ENCODE results near the gene CAMK2N1. TPM values are rescaled to one million over a fixed set of nuclear protein-coding genes. Genes with fewer than 3 reads are reported as not detected.

The CAMK2N1 gene
- total RNA-seq, 4 donors from 2014 or later = 3.2 to 12.2 (median 8.1) TPM

GRCh38 chr1:20462397-20462796 is 23.6 kb downstream of the CAMK2N1 start:
- no peak overlapping the region for H3K4me3 ChIP-seq (replicated peaks in 1 of 3)
- no peak overlapping the region for H3K27ac ChIP-seq
- intact Hi-C loops (cut with DNase I) = no loop called here
- no peak for TF ChIP-seq CTCF (IDR thresholded peaks at IDR 0.05)
- no peak for TF ChIP-seq POLR2A (IDR thresholded peaks at IDR 0.05)
- DNase-seq = no peak
- WGBS, 2 donors = 82 to 87% methylated on average over 2 to 3 of the region's 3 CpGs
- H3K36me3 ChIP-seq = no peaks in the 10 kb centered on the region
- H3K9me3 ChIP-seq = no peaks in the 10 kb centered on the region
- H3K27me3 ChIP-seq = no peaks in the 10 kb centered on the region
- no peaks in the 10 kb centered on the region for H3K4me1 ChIP-seq

GRCh38 chr1:20458717-20459116 is 27.3 kb downstream of the CAMK2N1 start:
- WGBS, 2 donors = 85 to 93% methylated on average over 2 of the region's 2 CpGs
- Histone ChIP-seq H3K4me3 (replicated peaks in 1 of 3) (no peak overlapping the region), H3K9me3 (no peaks in the 10 kb centered on the region), H3K4me1 (no peaks in the 10 kb centered on the region), H3K27ac (no peak overlapping the region), H3K27me3 (no peaks in the 10 kb centered on the region), H3K36me3 (no peaks in the 10 kb centered on the region)
- no peak for DNase-seq
- intact Hi-C loops (cut with DNase I) = no loop called here
- TF ChIP-seq CTCF (IDR thresholded peaks at IDR 0.05) = no peak
- TF ChIP-seq POLR2A (IDR thresholded peaks at IDR 0.05) = no peak

GRCh38 chr1:20454004-20454403 is 32.0 kb downstream of the CAMK2N1 start:
- DNase-seq = no peak
- H3K36me3 ChIP-seq = no peaks in the 10 kb centered on the region
- 93 to 94% methylated on average over 4 of the region's 4 CpGs for WGBS, 2 donors
- H3K4me3 ChIP-seq (replicated peaks in 1 of 3) = no peak overlapping the region
- no peaks in the 10 kb centered on the region for H3K9me3 ChIP-seq
- intact Hi-C loops (cut with DNase I) = no loop called here
- H3K4me1 ChIP-seq = no peaks in the 10 kb centered on the region
- no peaks in the 10 kb centered on the region for H3K27me3 ChIP-seq
- no peak overlapping the region for H3K27ac ChIP-seq
- TF ChIP-seq POLR2A (IDR thresholded peaks at IDR 0.05) = no peak
- TF ChIP-seq CTCF (IDR thresholded peaks at IDR 0.05) = no peak

GRCh38 chr1:20449735-20450311 is 36.2 kb downstream of the CAMK2N1 start:
- H3K27ac ChIP-seq = no peak overlapping the region
- intact Hi-C loops (cut with DNase I) = no loop called here
- TF ChIP-seq POLR2A (IDR thresholded peaks at IDR 0.05) = no peak
- TF ChIP-seq CTCF (IDR thresholded peaks at IDR 0.05) = no peak
- no peaks in the 10 kb centered on the region for H3K9me3 ChIP-seq
- 76 to 78% methylated on average over 4 of the region's 4 CpGs for WGBS, 2 donors
- no peak overlapping the region for H3K4me3 ChIP-seq (replicated peaks in 1 of 3)
- no peaks in the 10 kb centered on the region for H3K36me3 ChIP-seq
- no peaks in the 10 kb centered on the region for H3K4me1 ChIP-seq
- H3K27me3 ChIP-seq = no peaks in the 10 kb centered on the region
- DNase-seq = no peak

GRCh38 chr1:20448671-20449071 is 37.3 kb downstream of the CAMK2N1 start:
- Histone ChIP-seq H3K9me3 (no peaks in the 10 kb centered on the region), H3K27me3 (no peaks in the 10 kb centered on the region)

More at GRCh38 chr1:20448671-20449071, 37.3 kb downstream of the CAMK2N1 start:
- H3K4me1 ChIP-seq = no peaks in the 10 kb centered on the region
- TF ChIP-seq POLR2A (IDR thresholded peaks at IDR 0.05) (no peak), CTCF (IDR thresholded peaks at IDR 0.05) (no peak)
- no peak overlapping the region for H3K27ac ChIP-seq
- H3K4me3 ChIP-seq (replicated peaks in 1 of 3) = no peak overlapping the region
- DNase-seq = no peak
- intact Hi-C loops (cut with DNase I) = no loop called here
- no peaks in the 10 kb centered on the region for H3K36me3 ChIP-seq
- WGBS, 2 donors = 27 to 28% methylated on average over 8 to 9 of the region's 9 CpGs
